HG03565 (cell line): Measurements from ENCODE around the gene APEH.

ENCODE experiments used
- ATAC-seq: cut with Tn5 transposase; IDR thresholded peaks from one replicate; pipeline ENCODE4 v1.9.1; 2021; ENCODE audit warnings: mild to moderate bottlenecking, moderate library complexity; ENCODE audit not compliant: unreplicated experiment

APEH gene

DNA sequence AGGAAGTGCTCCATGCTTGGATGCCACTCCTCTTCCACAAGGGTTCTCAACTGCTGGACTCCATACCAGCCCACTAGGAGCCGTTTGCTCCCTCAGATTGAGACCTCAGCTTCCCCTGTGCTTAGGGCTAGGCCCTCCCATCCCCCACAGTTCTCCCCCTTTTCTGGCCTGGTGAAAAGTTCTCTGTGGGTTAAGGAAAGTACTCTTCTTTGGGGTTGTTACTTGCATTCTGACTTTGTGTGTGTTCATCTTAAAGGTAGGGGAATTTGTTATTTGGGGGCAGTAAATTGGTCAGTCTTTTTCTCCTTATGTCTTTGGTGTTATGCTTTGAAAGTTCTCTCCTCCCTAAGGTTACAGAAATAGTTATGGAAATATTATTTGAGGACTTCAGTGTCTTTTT lies 24.0 kb upstream of the APEH start:
- no peak for ATAC-seq

GRCh38 chr3:49650637-49651036 lies 23.5 kb upstream of the APEH start:
- no peak for ATAC-seq

- no peak for ATAC-seq
Observed at GRCh38 chr3:49652218-49652902, 21.8 kb upstream of the APEH start.

- ATAC-seq = no peak
Observed at GRCh38 chr3:49652903-49653415, 21.2 kb upstream of the APEH start.

DNA sequence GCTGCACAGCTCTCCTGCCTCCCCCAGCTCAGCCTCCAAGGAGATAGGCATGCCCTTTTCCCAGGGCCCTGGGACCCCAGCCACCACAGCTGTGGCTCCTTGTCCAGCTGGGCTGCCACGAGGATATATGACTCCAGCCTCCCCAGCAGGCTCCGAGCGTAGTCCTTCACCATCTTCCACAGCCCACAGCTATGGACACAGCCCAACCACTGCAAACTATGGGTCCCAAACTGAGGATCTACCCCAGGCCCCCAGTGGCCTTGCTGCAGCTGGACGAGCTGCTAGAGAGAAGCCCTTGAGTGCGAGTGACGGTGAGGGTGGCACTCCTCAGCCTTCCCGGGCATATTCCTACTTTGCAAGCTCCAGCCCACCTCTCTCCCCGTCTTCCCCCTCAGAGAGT lies 20.5 kb upstream of the APEH start:
- ATAC-seq = no peak

DNA sequence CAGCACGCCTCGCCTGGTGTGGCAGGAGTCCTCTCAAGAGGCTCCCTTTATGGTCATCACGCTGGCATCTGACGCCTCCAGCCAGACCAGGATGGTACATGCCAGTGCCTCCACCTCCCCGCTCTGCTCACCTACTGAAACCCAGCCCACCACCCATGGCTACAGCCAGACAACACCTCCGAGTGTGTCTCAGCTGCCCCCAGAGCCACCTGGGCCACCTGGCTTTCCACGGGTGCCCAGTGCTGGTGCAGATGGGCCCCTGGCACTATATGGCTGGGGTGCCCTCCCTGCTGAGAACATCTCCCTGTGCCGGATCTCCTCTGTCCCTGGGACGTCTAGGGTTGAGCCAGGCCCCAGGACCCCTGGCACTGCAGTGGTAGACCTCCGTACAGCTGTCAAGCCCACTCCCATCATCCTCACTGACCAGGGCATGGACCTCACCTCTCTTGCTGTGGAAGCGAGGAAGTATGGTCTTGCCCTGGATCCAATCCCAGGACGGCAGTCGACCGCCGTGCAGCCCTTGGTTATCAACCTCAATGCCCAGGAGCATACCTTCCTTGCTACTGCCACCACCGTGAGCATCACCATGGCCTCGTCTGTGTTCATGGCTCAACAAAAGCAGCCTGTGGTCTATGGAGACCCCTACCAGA lies 19.9 kb upstream of the APEH start:
- ATAC-seq = no peak

DNA sequence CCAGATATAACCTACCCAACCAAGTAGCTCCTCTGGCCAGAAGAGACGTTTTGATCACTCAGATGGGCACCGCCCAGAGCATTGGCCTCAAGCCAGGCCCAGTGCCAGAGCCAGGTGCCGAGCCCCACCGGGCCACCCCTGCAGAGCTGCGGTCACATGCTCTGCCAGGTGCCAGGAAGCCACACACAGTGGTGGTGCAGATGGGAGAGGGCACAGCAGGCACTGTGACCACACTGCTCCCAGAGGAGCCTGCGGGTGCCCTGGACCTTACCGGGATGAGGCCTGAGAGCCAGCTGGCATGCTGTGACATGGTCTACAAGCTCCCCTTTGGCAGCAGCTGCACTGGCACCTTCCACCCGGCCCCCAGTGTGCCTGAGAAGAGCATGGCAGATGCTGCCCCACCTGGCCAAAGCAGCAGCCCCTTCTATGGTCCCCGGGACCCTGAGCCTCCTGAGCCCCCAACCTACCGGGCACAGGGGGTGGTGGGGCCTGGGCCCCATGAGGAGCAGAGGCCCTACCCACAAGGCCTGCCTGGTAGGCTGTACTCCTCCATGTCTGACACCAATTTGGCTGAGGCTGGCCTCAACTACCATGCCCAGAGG lies 19.1 kb upstream of the APEH start:
- no peak for ATAC-seq

GRCh38 chr3:49655731-49656285 lies 18.3 kb upstream of the APEH start:
- ATAC-seq = no peak

GRCh38 chr3:49656541-49657112 lies 17.5 kb upstream of the APEH start:
- no peak for ATAC-seq

DNA sequence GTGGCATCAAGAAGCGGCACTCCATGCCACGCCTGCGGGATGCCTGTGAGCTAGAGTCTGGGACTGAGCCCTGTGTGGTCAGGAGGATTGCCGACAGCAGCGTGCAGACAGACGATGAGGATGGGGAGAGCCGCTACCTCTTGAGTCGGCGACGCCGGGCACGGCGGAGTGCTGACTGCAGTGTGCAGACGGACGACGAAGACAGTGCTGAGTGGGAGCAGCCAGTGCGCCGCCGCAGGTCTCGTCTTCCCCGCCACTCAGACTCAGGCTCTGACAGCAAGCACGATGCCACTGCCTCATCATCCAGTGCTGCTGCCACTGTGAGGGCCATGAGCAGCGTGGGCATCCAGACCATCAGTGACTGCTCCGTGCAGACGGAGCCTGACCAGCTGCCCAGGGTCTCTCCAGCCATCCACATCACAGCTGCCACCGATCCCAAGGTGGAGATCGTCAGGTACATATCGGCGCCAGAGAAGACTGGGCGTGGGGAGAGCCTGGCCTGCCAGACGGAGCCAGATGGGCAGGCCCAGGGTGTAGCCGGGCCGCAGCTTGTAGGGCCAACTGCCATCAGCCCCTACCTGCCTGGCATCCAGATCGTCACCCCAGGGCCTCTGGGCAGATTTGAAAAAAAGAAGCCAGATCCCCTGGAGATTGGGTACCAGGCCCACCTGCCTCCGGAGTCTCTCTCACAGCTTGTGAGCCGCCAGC lies 16.8 kb upstream of the APEH start:
- ATAC-seq = no peak

DNA sequence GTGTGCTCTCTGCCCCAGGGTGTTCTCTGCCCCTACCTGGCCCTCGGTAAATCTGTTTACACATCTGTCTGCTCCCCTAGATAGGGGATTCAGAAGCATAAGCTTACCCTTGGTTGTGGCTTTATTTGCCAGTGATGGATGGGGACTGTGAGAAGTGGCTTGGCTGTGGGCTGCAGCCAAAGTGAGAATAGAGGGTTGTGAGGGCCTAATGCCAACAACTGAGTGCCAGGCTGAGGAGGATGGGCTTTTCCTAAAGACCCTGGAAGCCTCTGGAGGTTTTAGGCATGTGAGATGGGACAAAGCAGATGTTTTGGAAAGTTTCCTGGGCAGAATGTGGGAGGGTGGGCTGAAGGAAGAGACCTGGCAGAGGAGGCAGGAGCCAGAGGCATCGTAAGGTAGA lies 15.4 kb upstream of the APEH start:
- no peak for ATAC-seq

- no peak for ATAC-seq
Observed at GRCh38 chr3:49659756-49660155, 14.4 kb upstream of the APEH start.

GRCh38 chr3:49661281-49661680 lies 12.9 kb upstream of the APEH start:
- ATAC-seq = no peak

GRCh38 chr3:49662021-49662420 lies 12.1 kb upstream of the APEH start:
- no peak for ATAC-seq

DNA sequence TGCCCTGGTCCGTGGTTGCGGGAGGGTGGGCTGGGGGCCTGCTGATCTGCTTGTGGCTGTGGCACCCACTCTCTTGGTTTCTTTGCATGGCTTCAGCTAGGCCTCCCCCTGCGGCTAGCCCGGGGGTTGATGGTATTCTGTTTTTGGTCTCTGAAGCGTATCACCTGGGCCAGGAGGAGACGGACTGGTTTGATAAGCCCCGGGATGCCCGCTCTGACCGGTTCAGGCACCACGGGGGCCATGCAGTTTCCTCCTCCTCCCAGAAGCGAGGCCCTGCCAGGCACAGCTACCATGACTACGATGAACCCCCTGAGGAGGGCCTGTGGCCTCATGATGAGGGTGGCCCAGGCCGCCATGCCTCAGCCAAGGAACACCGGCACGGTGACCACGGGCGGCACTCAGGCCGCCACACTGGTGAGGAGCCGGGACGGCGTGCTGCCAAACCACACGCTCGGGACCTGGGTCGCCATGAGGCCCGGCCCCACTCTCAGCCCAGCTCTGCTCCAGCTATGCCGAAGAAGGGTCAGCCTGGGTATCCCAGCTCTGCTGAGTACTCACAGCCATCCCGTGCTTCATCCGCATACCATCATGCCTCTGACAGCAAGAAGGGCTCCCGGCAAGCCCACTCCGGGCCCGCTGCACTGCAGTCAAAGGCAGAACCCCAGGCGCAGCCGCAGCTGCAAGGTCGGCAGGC lies 11.3 kb upstream of the APEH start:
- no peak for ATAC-seq

GRCh38 chr3:49663831-49664230 lies 10.3 kb upstream of the APEH start:
- no peak for ATAC-seq

DNA sequence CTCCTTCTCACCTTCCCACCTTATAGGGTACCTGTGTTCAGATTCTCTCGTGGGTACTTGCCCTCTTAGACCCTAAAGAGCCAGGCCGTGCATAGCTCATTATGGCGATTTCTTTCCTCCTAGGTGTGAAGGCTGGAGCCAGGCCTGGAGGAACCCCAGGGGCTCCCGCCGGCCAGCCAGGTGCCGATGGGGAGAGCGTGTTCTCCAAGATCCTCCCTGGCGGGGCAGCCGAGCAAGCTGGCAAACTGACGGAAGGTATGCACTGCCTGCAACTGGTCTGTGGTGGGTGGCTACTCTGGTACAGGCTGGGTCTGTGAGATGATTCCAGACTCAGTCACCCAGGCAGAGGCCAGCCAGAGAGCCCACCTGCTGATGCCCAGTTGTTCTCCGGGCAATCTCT lies 9.9 kb upstream of the APEH start:
- no peak for ATAC-seq

GRCh38 chr3:49665822-49666519 lies 8.2 kb upstream of the APEH start:
- ATAC-seq = no peak

- no peak for ATAC-seq
Observed at GRCh38 chr3:49666592-49666991, 7.6 kb upstream of the APEH start.
